Right atrium auricular region (tissue), 2 donors: Measurements from ENCODE around the gene HIC2. TPM values are rescaled to one million over a fixed set of nuclear protein-coding genes. Genes with fewer than 3 reads are reported as not detected.
"Not testable (repeated sequence)": the region's sequence is repeated elsewhere in the genome, so short reads cannot be mapped to it uniquely, and the experiment has no call there.

Experiments
- DNase-seq: peaks from one replicate; pipeline ENCODE4 v3.0.0-alpha.2; 2019; ENCODE audit warnings: low spot score
- H3K27ac ChIP-seq, 2 donors: fragments of 200-600 bp; sonication (generic); 1 replicate in 1 of 2; 2 replicates in 1 of 2; pipeline ENCODE4 v1.5.1; 2016 to 2019
- H3K27me3 ChIP-seq, 2 donors: fragments of 200-600 bp; sonication (generic); one replicate each; pipeline versions ENCODE4 v1.5.1 to v1.6.0; 2017 to 2019
- H3K36me3 ChIP-seq: fragments of 200-600 bp; sonication (generic); one replicate; pipeline ENCODE4 v1.5.1; 2016
- H3K4me1 ChIP-seq, 2 donors: fragments of 200-600 bp; sonication (generic); one replicate each; pipeline versions ENCODE4 v1.5.1 to v1.6.0; 2017 to 2019
- H3K4me3 ChIP-seq, 2 donors: fragments of 200-600 bp; sonication (generic); 1 replicate in 1 of 2; 2 replicates in 1 of 2; pipeline ENCODE4 v1.5.1; 2017 to 2019; ENCODE audit warnings: mild to moderate bottlenecking in 1 of 2, moderate library complexity in 1 of 2
- H3K9me3 ChIP-seq, 2 donors: fragments of 200-600 bp; sonication (generic); one replicate each; pipeline ENCODE4 v1.5.1; 2019
- total RNA-seq, 2 donors: library from RNA; depleted of rRNA; stranded (reverse); fragments of >200 nt; gene quantifications; one replicate each; pipeline ENCODE4 v1.1.0, GENCODE V29; 2016

Gene HIC2
- total RNA-seq, 2 donors from 2014 or later = 1.8 to 3.3 TPM

DNA sequence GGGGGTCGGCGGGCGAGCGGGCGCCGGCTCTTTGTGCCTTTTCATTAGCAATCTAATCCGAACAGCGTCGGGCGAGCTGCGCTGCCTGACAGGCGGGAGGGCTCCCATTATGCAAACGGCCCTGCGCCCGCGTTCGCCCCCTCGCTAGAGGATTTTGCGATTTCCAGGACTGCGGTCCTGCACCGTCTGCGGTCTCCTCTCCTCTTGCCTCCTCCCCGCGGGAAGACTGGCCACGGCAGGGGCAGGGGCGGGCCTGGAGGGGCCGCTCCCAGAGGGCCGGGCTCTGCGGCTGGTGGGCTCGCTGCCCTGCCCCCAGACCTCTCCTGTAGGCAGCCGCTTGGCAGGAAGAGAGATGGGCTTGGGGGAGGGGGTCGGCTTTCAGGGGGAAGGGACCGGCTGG, 682 bp downstream of the HIC2 start:
- not testable (repeated sequence) for H3K27me3 ChIP-seq, H3K4me1 ChIP-seq, H3K27ac ChIP-seq, H3K9me3 ChIP-seq, H3K36me3 ChIP-seq
- peak; percentile 53 for DNase-seq
- H3K4me3 ChIP-seq = peak overlapping the region; percentile 32 to 53

DNA sequence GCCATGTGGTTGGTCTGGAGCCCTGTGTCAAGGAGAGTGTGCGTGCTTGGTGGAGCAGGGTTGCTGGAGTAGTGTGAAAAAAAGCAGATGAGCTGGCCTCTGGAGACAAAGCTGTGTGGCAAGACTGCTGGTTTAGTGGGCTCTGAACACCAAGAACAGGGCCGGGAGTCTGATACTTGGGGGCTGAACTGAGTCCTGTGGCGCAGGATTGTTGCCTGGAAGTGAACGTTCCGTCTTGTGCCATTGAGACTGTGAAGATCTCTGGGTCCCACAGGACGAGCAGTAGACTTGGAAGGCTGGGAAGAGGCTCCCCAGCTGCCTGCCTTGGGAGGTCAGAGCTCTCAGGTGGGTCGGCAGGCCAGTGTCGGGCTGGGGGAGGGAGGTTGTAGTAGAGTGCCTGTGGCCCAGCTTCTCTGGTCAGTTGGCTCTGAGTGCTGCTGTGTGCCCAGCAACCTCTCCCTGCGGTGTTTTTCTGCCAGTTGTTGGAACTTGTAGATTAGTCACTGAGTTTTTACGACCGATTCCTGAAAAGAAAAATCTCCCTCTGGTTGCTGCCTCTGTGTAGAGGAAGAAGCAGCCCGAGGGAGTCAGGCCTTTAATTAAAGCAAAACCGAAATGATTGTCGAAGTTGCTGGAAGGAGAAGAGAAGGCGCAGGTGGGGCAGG, 1.9 kb downstream of the HIC2 start:
- H3K9me3 ChIP-seq, H3K27ac ChIP-seq, H3K36me3 ChIP-seq, H3K4me1 ChIP-seq, H3K4me3 ChIP-seq, H3K27me3 ChIP-seq: not testable (repeated sequence)
- DNase-seq = peak; percentile 42

DNA sequence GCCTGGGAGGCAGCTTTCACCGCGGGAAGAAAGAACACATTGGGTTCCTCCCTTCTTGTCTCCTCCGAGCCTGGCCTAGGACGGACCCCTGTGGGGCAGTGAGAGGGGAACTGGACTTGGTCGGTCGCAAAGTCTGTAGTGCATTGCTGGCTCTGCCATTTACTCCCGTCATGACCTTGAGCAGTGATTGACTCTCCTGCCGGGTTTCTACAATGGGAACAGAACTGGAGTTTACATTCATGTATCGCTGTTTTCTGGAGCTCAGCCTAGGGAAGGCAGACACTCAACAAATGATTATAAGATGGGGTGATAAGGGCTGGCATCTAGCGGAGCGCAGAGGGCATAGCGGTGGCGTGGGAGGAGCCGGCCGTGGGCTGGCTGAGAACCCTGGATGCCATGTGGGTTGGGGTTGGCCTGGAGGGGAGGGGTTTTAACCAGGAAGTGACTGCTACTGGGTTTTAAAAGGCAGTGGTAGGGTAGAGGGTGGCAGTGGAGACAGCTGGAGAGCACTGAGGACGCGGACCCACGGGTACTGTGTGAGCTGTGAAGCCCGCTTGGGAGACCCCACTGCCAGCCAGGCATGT, 3.1 kb downstream of the HIC2 start:
- DNase-seq, H3K9me3 ChIP-seq, H3K4me3 ChIP-seq, H3K27me3 ChIP-seq, H3K4me1 ChIP-seq, H3K27ac ChIP-seq, H3K36me3 ChIP-seq: not testable (repeated sequence)

DNA sequence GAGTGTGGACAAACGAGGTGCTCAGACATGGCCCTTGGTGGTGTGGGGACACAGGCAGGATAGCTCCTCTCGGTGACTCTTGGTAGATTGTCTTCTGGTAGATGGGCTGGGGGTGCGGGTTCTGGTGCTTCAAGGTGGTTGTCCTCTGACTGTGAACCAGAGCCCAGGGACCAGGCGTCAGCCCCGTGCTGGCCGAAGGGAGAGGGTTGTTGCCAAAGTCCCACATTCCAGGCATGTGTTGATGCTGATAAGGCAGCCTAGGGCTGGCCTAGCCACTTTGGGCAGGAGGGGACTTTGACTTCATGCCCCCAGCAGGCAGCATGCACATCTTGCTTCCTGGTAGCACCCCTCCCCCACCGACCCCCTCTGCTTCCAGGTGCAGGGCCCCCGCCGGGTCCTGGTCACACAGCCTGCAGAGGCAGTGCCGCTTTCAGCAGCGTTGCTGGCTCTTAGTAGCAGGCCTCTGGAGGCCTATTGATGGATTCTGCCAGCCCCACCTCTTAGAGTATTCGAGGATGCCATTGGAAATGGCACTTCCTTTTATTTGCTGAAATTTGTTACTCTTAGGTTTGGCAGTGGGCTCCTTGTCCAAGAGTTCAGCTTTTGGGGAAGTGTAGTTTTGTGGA, 7.0 kb downstream of the HIC2 start:
- not testable (repeated sequence) for H3K4me3 ChIP-seq

DNA sequence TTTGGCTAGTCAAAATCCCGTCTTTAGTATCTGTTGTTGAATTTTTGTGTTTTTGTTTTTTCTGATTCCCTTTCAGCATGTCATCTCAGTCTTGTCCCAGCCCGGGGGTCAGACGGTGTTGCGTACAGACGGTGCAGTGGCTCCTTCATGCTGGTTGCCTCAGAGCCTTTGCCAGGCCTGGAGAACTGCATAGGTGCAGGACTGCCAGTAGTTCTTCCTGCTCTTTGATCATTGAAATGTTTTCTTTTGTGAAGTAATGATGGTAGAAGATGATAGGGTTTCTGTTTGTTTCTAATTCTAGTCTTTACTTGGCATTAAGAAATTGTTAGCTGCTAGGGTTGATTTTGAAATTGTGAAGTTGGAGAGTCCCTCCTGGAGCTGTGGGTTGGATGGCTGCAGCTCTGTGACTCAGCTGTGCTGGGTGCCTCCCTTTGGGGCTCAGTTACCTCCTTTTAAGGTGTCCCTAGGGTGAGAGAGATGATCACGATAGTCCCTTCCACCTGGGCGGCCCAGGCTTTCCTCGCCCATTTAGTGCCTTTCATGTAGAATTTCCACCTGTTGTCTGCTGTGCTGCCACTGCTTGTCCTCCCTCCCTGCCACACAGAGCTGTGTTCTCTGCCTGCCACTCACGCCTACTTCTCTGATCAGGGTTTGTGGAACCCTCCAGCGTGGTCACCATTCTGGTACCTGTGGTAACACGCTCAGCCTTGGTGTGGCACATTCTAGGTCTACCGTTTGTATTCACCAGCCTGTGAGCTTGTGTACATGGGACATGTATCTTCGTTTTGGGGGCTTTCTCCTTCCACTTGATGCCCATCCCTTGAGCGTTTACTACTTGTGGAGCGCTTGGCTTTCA, 17.4 kb downstream of the HIC2 start:
- H3K36me3 ChIP-seq, H3K9me3 ChIP-seq: not testable (repeated sequence)

More for the DNA sequence above, 7.0 kb downstream of the HIC2 start:
- H3K27ac ChIP-seq, H3K9me3 ChIP-seq, H3K36me3 ChIP-seq, H3K4me1 ChIP-seq, H3K27me3 ChIP-seq, DNase-seq: not testable (repeated sequence)

DNA sequence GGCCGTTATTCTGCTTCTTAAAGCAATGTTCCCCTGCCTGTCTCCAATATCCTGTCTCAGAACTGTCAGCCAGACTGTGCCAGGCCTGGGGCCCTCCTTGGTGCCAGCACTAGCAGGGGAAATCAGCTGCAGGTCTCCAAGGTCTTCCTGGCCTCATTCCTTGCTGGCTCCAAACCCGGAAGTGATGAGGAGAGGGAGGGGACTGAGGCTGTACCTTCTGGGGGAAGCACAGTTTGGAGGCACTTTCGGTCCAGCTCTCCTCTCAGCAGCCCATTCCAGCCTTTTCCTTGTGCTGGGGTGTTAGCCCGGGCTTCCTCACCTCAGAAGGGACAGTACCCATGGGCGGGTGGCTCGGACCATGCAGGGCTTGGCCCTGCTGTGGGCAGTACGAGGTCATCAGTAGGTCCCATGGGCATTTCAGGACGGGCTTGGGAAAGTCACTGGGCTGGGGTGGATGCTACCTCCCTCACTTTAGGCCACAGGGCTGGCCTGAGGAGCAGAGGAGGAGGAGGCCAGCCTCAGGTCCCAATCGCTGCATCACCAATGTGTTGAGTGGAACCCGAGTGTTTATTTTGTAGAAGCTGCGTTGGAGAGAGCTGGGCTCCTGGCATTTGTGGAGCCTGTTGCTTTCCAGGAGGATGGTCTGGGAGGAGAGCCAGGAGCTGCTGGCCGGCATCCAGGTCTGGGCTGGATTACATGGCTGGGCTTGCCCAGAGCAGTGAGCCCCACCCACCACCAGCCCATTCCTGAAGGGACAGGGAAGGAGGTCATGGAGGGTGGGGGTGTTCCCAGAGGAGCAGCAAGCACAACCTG, 19.0 kb downstream of the HIC2 start:
- H3K4me1 ChIP-seq, H3K36me3 ChIP-seq, H3K27me3 ChIP-seq, DNase-seq, H3K4me3 ChIP-seq, H3K9me3 ChIP-seq, H3K27ac ChIP-seq: not testable (repeated sequence)

More for the DNA sequence above, 17.4 kb downstream of the HIC2 start:
- DNase-seq, H3K27ac ChIP-seq, H3K4me3 ChIP-seq, H3K4me1 ChIP-seq, H3K27me3 ChIP-seq: not testable (repeated sequence)

DNA sequence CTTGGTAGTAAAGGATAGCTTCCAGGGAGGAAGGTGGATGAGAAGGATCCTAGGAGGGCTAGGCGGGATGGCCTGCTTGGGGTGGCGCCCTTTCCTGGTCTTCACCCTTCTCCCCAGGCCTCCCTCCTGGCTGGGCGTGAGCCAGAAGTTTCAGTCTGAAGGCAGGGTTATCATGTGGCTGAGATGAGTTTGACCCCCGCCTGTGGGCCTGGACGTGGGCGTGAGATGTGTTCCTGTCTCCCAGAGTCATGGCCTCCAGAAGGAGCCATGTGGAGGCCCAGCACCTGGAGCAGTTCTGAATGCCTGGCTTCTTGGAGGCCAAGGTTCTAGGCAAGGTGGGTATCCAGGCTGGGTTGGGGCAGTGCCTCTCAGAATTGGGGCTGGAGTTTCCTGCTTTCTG, 20.8 kb downstream of the HIC2 start:
- not testable (repeated sequence) for DNase-seq, H3K4me3 ChIP-seq, H3K27ac ChIP-seq, H3K27me3 ChIP-seq, H3K9me3 ChIP-seq, H3K36me3 ChIP-seq, H3K4me1 ChIP-seq

DNA sequence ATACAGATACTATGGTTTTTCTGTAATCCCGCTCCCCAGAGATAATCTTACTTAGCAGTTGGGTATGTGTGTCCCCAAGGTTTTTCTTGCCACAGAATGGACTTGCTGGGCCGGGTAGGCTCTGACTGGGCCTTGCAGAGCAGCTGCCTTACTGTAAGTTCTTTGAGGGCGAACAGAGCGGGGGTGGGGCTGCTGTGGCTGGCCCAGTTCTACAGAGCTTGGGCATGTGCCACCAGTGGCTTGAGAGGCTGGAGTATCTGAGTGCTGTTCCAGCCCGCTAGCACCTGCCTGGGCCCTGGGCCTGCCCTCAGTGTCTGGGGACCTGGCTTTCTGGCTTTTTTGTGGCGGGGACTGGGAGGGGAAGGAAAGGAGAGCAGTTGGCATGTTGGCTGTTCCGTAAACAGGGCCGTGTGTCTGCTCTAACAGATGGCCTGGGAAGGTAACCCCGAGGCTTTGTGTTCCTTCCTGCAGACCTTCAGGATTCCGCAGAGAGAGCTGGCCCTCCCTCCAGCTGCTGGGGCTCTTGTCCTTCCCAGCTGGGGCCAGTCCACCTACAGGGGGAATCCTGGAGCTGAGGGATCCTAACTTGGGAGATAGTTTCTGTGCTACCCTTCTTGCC, 23.0 kb downstream of the HIC2 start:
- H3K36me3 ChIP-seq, H3K4me1 ChIP-seq, H3K9me3 ChIP-seq, DNase-seq, H3K27me3 ChIP-seq, H3K4me3 ChIP-seq, H3K27ac ChIP-seq: not testable (repeated sequence)

DNA sequence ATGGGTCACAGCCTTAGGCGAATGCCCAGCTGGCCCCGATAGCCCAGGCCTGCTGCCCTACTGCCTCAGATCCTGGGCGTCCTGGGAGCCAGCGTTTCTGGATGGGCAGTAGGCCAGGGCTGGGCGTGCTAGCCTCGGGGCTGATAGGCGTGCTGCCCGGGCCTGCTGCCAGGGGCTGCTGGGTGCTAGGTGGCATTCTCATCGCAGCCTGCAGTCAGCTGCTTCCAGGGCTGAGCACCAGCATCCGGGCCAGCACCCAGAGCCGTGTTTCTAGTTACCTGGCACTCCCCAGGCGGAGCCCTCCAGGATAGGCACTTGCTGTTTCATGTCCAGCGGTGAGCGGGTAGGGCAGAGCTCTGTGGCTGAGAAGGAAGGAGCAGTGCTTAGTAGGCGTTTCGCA, 23.5 kb downstream of the HIC2 start:
- not testable (repeated sequence) for H3K27ac ChIP-seq, H3K36me3 ChIP-seq, H3K4me3 ChIP-seq, H3K9me3 ChIP-seq, H3K27me3 ChIP-seq, H3K4me1 ChIP-seq, DNase-seq

DNA sequence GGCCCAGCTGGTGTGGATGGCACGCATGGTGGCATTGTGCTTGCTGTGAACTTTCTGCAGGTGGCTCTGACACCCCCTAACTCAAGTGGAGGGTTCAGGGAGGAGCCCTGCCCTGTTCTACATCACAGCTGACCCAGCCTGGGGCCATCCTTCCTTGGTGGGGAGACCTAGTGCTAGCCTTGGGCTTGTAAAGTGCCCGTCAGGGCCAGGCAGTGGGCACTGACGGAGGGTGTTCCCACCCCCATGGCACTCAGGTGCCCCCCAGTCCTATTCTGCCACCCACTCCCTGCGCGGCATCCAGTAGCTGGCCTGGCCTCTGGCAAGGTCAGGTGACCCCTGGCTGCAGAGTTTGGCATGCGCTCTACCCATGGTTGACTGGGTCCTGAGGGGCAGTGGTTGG, 24.0 kb downstream of the HIC2 start:
- H3K9me3 ChIP-seq, DNase-seq, H3K27ac ChIP-seq, H3K4me1 ChIP-seq, H3K27me3 ChIP-seq, H3K4me3 ChIP-seq: not testable (repeated sequence)
- peaks cover 14% of the 10 kb centered on the region for H3K36me3 ChIP-seq

DNA sequence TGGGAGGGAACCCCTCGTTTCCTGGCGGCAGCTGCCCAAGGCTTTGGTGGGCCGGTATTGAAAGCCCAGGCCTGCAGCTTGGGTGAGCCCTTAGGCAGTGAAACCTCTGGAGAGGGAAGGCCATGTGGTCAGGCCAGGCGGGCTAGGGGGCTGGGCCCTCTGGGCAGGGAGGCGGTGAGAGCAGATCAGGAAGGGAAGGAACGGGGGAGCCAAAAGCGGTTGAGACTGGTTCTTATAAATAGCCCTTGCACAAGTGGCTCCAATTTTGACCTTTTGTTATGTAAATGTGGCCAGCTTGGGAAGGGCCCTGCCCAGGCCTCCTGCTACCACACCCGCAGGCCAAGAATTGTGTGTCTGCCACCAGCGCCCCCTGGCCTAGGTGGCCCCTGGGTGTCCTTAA, 25.0 kb downstream of the HIC2 start:
- not testable (repeated sequence) for DNase-seq, H3K4me3 ChIP-seq, H3K27me3 ChIP-seq, H3K9me3 ChIP-seq, H3K27ac ChIP-seq, H3K4me1 ChIP-seq
- peaks cover 22% of the 10 kb centered on the region for H3K36me3 ChIP-seq

DNA sequence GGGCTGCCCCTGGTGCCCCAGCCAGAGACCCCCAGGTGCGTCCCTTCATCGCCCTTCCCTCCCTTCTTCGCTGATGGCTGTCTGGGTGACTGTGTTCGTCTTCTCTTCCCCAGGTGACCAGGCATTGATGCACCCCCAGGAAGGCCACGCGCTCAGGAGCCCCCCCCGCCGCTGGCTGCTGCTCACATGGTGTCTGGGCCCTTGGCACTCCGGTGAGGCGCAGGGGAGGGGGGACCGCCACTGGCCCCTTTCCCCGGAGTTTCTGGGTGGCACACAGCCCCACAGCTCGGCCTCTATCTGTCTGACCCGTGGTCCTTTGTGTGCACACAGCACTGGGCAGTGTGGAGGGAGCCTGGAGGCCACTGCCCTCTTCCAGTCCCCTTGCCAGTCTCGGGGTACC, 25.5 kb downstream of the HIC2 start:
- H3K9me3 ChIP-seq, H3K27me3 ChIP-seq, H3K27ac ChIP-seq, H3K4me1 ChIP-seq, H3K4me3 ChIP-seq: not testable (repeated sequence)
- DNase-seq = peak; percentile 32
- H3K36me3 ChIP-seq = peaks cover 22% of the 10 kb centered on the region
